MM.1S (cell line): ENCODE measurements around the gene GRHL3.

ENCODE experiments used
- DNase-seq: peaks from one replicate; pipeline ENCODE4 v3.0.0-alpha.2; 2015
- H2AFZ ChIP-seq: fragments of 300-600 bp; sonication (generic); 2 replicates; pipeline ENCODE4 v1.6.0; 2016; ENCODE audit warnings: antibody characterized with exemption, low read length
- H3F3A ChIP-seq: fragments of 300-600 bp; sonication (generic); 2 replicates; pipeline ENCODE4 v1.6.1; 2016; ENCODE audit warnings: mild to moderate bottlenecking, antibody characterized with exemption, low read length, moderate library complexity, mixed read lengths; ENCODE audit not compliant: insufficient read depth
- H3K27ac ChIP-seq: fragments of 300-600 bp; sonication (generic); 2 replicates; pipeline ENCODE4 v1.5.1; 2016; ENCODE audit warnings: mild to moderate bottlenecking, low read length
- H3K27me3 ChIP-seq: fragments of 300-600 bp; sonication (generic); replicated peaks from 2 replicates; pipeline ENCODE4 v1.6.0; 2016; ENCODE audit warnings: low read length; ENCODE audit not compliant: insufficient read depth
- H3K36me3 ChIP-seq: fragments of 300-600 bp; sonication (generic); replicated peaks from 2 replicates; pipeline ENCODE4 v1.6.1; 2016; ENCODE audit warnings: mild to moderate bottlenecking, low read length, mixed read lengths; ENCODE audit not compliant: insufficient read depth
- H3K4me1 ChIP-seq: fragments of 300-600 bp; sonication (generic); 2 replicates; pipeline ENCODE4 v1.6.1; 2016; ENCODE audit warnings: low read length, mixed read lengths
- H3K4me2 ChIP-seq: fragments of 300-600 bp; sonication (generic); 2 replicates; pipeline ENCODE4 v1.6.0; 2016; ENCODE audit warnings: low read depth, low read length
- H3K4me3 ChIP-seq: fragments of 300-600 bp; sonication (generic); 2 replicates; pipeline ENCODE4 v1.5.1; 2016; ENCODE audit warnings: low read length, mixed read lengths
- H3K79me2 ChIP-seq: fragments of 300-600 bp; sonication (generic); 2 replicates; pipeline ENCODE4 v1.6.1; 2016; ENCODE audit warnings: mixed run types, low read length, mixed read lengths
- H3K9ac ChIP-seq: fragments of 300-600 bp; sonication (generic); 2 replicates; pipeline ENCODE4 v1.6.1; 2016; ENCODE audit warnings: low read length, mixed read lengths
- H3K9me2 ChIP-seq: fragments of 300-600 bp; sonication (generic); replicated peaks from 2 replicates; pipeline ENCODE4 v1.6.1; 2016; ENCODE audit warnings: mild to moderate bottlenecking, low read length, mixed read lengths; ENCODE audit not compliant: insufficient read depth
- H3K9me3 ChIP-seq: fragments of 300-600 bp; sonication (generic); replicated peaks from 2 replicates; pipeline ENCODE4 v1.6.1; 2016; ENCODE audit warnings: mild to moderate bottlenecking, low read length, mixed read lengths; ENCODE audit not compliant: insufficient read depth
- H4K20me1 ChIP-seq: fragments of 300-600 bp; sonication (generic); 2 replicates; pipeline ENCODE4 v1.6.1; 2016; ENCODE audit warnings: mild to moderate bottlenecking, low read length, moderate library complexity, mixed read lengths; ENCODE audit not compliant: insufficient read depth
- CTCF ChIP-seq: fragments of 300-600 bp; sonication (generic); IDR thresholded peaks from 2 replicates; pipeline ENCODE4 v1.5.1; 2016; ENCODE audit warnings: antibody characterized with exemption, low read length, mixed read lengths
- EZH2 ChIP-seq: fragments of 300-600 bp; sonication (generic); optimal IDR thresholded peaks from 2 replicates; pipeline ENCODE3; 2017; ENCODE audit warnings: low read depth, mild to moderate bottlenecking, antibody characterized with exemption, low read length, mixed read lengths
- EZH2phosphoT487 ChIP-seq: fragments of 300-600 bp; sonication (generic); IDR thresholded peaks from 2 replicates; pipeline ENCODE4 v1.6.1; 2018; ENCODE audit warnings: antibody characterized with exemption, low read length

GRHL3 gene

GRCh38 chr1:24381256-24381655 is 62.1 kb downstream of the GRHL3 start:
- DNase-seq: no peak
- H3K4me3 ChIP-seq: no peak overlapping the region
- no peaks in the 10 kb centered on the region for H3K79me2 ChIP-seq
- no peak overlapping the region for H3K27ac ChIP-seq
- no peaks in the 10 kb centered on the region for H3K9me3 ChIP-seq
- no peaks in the 10 kb centered on the region for H3K9me2 ChIP-seq
- TF ChIP-seq EZH2 (no peak), CTCF (no peak), EZH2phosphoT487 (no peak)
- H3K9ac ChIP-seq: no peak overlapping the region
- no peaks in the 10 kb centered on the region for H3K36me3 ChIP-seq
- H2AFZ ChIP-seq: no peak overlapping the region
- peaks cover 27% of the 10 kb centered on the region for H3K4me1 ChIP-seq
- H3K4me2 ChIP-seq: no peak overlapping the region
- peaks cover 24% of the 10 kb centered on the region for H3F3A ChIP-seq
- H4K20me1 ChIP-seq: no peaks in the 10 kb centered on the region
- no peaks in the 10 kb centered on the region for H3K27me3 ChIP-seq

- H3K27ac ChIP-seq: no peak overlapping the region
- TF ChIP-seq EZH2 (no peak), EZH2phosphoT487 (no peak), CTCF (no peak)
These were observed 63.0 kb downstream of the GRHL3 start for GRCh38 chr1:24382165-24382577.

GRCh38 chr1:24383381-24383940 is 64.3 kb downstream of the GRHL3 start:
- DNase-seq: no peak
- Histone ChIP-seq H2AFZ (no peak overlapping the region), H3K4me1 (peaks cover 49% of the 10 kb centered on the region), H3K4me3 (no peak overlapping the region), H3K9ac (no peak overlapping the region), H3K9me3 (no peaks in the 10 kb centered on the region), H3K4me2 (no peak overlapping the region), H3F3A (peaks cover 28% of the 10 kb centered on the region), H3K27me3 (no peaks in the 10 kb centered on the region), H3K36me3 (no peaks in the 10 kb centered on the region), H3K9me2 (no peaks in the 10 kb centered on the region), H3K79me2 (no peaks in the 10 kb centered on the region), H4K20me1 (no peaks in the 10 kb centered on the region), H3K27ac (no peak overlapping the region)
- TF ChIP-seq EZH2: no peak
- TF ChIP-seq CTCF: no peak
- no peak for TF ChIP-seq EZH2phosphoT487

More at GRCh38 chr1:24382165-24382577, 63.0 kb downstream of the GRHL3 start:
- Histone ChIP-seq H3K79me2 (no peaks in the 10 kb centered on the region), H4K20me1 (no peaks in the 10 kb centered on the region), H3K9ac (no peak overlapping the region), H3K27me3 (no peaks in the 10 kb centered on the region), H3K4me3 (no peak overlapping the region), H2AFZ (no peak overlapping the region), H3K9me3 (no peaks in the 10 kb centered on the region), H3K9me2 (no peaks in the 10 kb centered on the region), H3K4me1 (peaks cover 36% of the 10 kb centered on the region), H3K36me3 (no peaks in the 10 kb centered on the region), H3K4me2 (no peak overlapping the region), H3F3A (peaks cover 28% of the 10 kb centered on the region)
- no peak for DNase-seq
